A549 (cell line): ENCODE results near the gene RUNX1. TPM values are rescaled to one million over a fixed set of nuclear protein-coding genes. Genes with fewer than 3 reads are reported as not detected.

ENCODE experiments used
- ATAC-seq, 2 experiments: fragments of 200-7000 bp in 1 of 2; fragments of >200 bp in 1 of 2; cut with Nextera tagmentation in 1 of 2; cut with Tn5 transposase in 1 of 2; 3 replicates each; pipeline versions ENCODE4 v1.8.0 to v1.9.1; 2018 to 2020; ENCODE audit warnings: mild to moderate bottlenecking in 1 of 2, moderate library complexity in 1 of 2
- CTCF ChIA-PET: fragments of 300-600 bp; sonication (Branson Sonifier 250); formaldehyde crosslinking; extraction: SDS; loops from one replicate; lab custom pipeline; 2021; ENCODE audit warnings: antibody characterized with exemption, inconsistent platforms; lab: Yijun Ruan, JAX
- POLR2A ChIA-PET: fragments of 350-600 bp; formaldehyde crosslinking; extraction: SDS; loops from one replicate; lab custom pipeline; 2021; ENCODE audit warnings: antibody characterized with exemption, inconsistent platforms; lab: Yijun Ruan, JAX
- DNase-seq, 2 experiments: peaks; one replicate each; pipeline versions ENCODE4 v3.0.0 to v3.0.0-alpha.2; 2011 to 2016; ENCODE audit warnings: low read depth in 1 of 2, low spot score in 1 of 2
- FAIRE-seq: peaks from 2 replicates; lab custom pipeline; 2011; peaks lifted over from hg19 to GRCh38; lab: Jason Lieb, UNC
- H3K27ac ChIP-seq, 2 experiments: fragments of >200 bp; sonication (Bioruptor Twin); formaldehyde crosslinking; 3 replicates each; pipeline ENCODE4 v1.5.1; 2016 to 2017
- H3K4me1 ChIP-seq: fragments of >200 bp; sonication (Bioruptor Twin); formaldehyde crosslinking; 3 replicates; pipeline ENCODE4 v1.6.1; 2016
- H3K4me2 ChIP-seq: fragments of >200 bp; sonication (Bioruptor Twin); formaldehyde crosslinking; 3 replicates; pipeline ENCODE4 v1.6.1; 2016
- H3K4me3 ChIP-seq: fragments of >200 bp; sonication (Bioruptor Twin); formaldehyde crosslinking; 3 replicates; pipeline ENCODE4 v1.5.1; 2016
- H3K9me3 ChIP-seq: fragments of >200 bp; sonication (Bioruptor Twin); formaldehyde crosslinking; 3 replicates; pipeline ENCODE4 v1.6.1; 2016
- CBX2 ChIP-seq: fragments of 200-600 bp; sonication (generic); IDR thresholded peaks from 2 replicates; pipeline ENCODE4 v1.6.1; 2016; ENCODE audit warnings: low read depth, mild to moderate bottlenecking, borderline replicate concordance
- EHF ChIP-seq: fragments of 250-450 bp; sonication (Bioruptor Pico); IDR thresholded peaks from 2 replicates; pipeline ENCODE4 v1.5.0; 2020; ENCODE audit warnings: mild to moderate bottlenecking
- FOSB ChIP-seq: fragments of 250-450 bp; sonication (Bioruptor Pico); IDR thresholded peaks from 2 replicates; pipeline ENCODE4 v1.5.0; 2020; ENCODE audit warnings: mild to moderate bottlenecking, moderate library complexity
- GATA3 ChIP-seq: IDR thresholded peaks from 2 replicates; pipeline ENCODE4 v1.6.1; 2012; ENCODE audit warnings: borderline replicate concordance
- HEYL ChIP-seq: fragments of 250-450 bp; sonication (Bioruptor Pico); IDR thresholded peaks from 2 replicates; pipeline ENCODE4 v1.8.0; 2021; ENCODE audit warnings: mild to moderate bottlenecking, moderate library complexity
- HOXB13 ChIP-seq: fragments of 250-450 bp; sonication (Bioruptor Pico); IDR thresholded peaks from 2 replicates; pipeline ENCODE4 v1.5.0; 2020; ENCODE audit warnings: low read depth, mild to moderate bottlenecking, moderate library complexity
- JUN ChIP-seq, 2 experiments: fragments of >200 bp; sonication (Bioruptor Twin); formaldehyde crosslinking; IDR thresholded peaks; 2 replicates in 1 of 2; 3 replicates in 1 of 2; pipeline ENCODE4 v1.6.1; 2016 to 2017
- KDM1A ChIP-seq: fragments of 200-600 bp; sonication (generic); IDR thresholded peaks from 2 replicates; pipeline ENCODE4 v1.6.1; 2016; ENCODE audit warnings: low read depth, mild to moderate bottlenecking
- MAFK ChIP-seq: fragments of 450-650 bp; IDR thresholded peaks from 2 replicates; pipeline ENCODE4 v1.6.1; 2014; ENCODE audit not compliant: partially characterized antibody
- MAX ChIP-seq: IDR thresholded peaks from 2 replicates; pipeline ENCODE4 v1.6.1; 2012
- NFE2L2 ChIP-seq: fragments of 150-350 bp; conservative IDR thresholded peaks from 2 replicates; pipeline ENCODE4 v1.6.1; 2014; ENCODE audit warnings: low read length
- PBX3 ChIP-seq: IDR thresholded peaks from 2 replicates; pipeline ENCODE4 v1.6.1; 2012
- PHF8 ChIP-seq: fragments of 200-600 bp; sonication (generic); IDR thresholded peaks from 2 replicates; pipeline ENCODE4 v1.6.1; 2016; ENCODE audit warnings: low read depth, mild to moderate bottlenecking, antibody characterized with exemption, moderate library complexity, borderline replicate concordance
- POLR2A ChIP-seq: IDR thresholded peaks from 2 replicates; pipeline ENCODE4 v1.6.1; 2012; ENCODE audit warnings: mild to moderate bottlenecking, low read length
- RAD21 ChIP-seq, 2 experiments: fragments of >200 bp in 1 of 2; sonication (Bioruptor Twin) in 1 of 2; formaldehyde crosslinking in 1 of 2; IDR thresholded peaks in 1 of 2; conservative IDR thresholded peaks in 1 of 2; 2 replicates in 1 of 2; 3 replicates in 1 of 2; pipeline ENCODE4 v1.6.1; 2012 to 2018; ENCODE audit warnings: inconsistent platforms in 1 of 2
- RARB ChIP-seq: fragments of 250-450 bp; sonication (Bioruptor Pico); IDR thresholded peaks from 2 replicates; pipeline ENCODE4 v1.8.0; 2021; ENCODE audit warnings: mild to moderate bottlenecking, moderate library complexity
- RFX5 ChIP-seq: fragments of 450-650 bp; IDR thresholded peaks from 2 replicates; pipeline ENCODE4 v1.7.1; 2014; ENCODE audit warnings: antibody characterized with exemption, mild to moderate bottlenecking, moderate library complexity
- TFCP2L1 ChIP-seq: fragments of 250-450 bp; sonication (Bioruptor Pico); IDR thresholded peaks from 2 replicates; pipeline ENCODE4 v1.5.0; 2021; ENCODE audit warnings: mild to moderate bottlenecking
- WGBS: methylation state at CpG from one replicate; pipeline ENCODE4 v1.1.6; 2017; ENCODE audit errors: missing lambda C conversion rate; 5-methylcytosine and 5-hydroxymethylcytosine counted together
- polyA plus RNA-seq, 4 experiments: library from polyadenylated mRNA; depleted of rRNA in 3 of 4; stranded (reverse); fragments of >200 nt; fragmentation: RNase III in 1 of 4; extraction: RNeasy Plus Mini Kit Qiagen cat#74134 plus additional on column Dnase treatment in 1 of 4; gene quantifications; 2 replicates in 3 of 4; 3 replicates in 1 of 4; pipeline ENCODE4 v1.2.3, GENCODE V29; 2011 to 2017

RUNX1 gene
- polyA plus RNA-seq, 2 of the 4 experiments (the other 2 are of a cell fraction): 5.5 TPM

- H3K4me2 ChIP-seq: no peak overlapping the region
- no peak overlapping the region for H3K27ac ChIP-seq
- no peak for FAIRE-seq
- POLR2A ChIA-PET: interaction anchor here (1.1 kb wide), 1 partner anchor 12 kb away, joined by 4 read pairs; no protein-coding TSS in a partner anchor
- no peaks in the 10 kb centered on the region for H3K9me3 ChIP-seq
- CTCF ChIA-PET: no interaction called here
- no peak overlapping the region for H3K4me3 ChIP-seq
- DNase-seq: no peak
- H3K4me1 ChIP-seq: peaks cover 33% of the 10 kb centered on the region
- 92% methylated on average over 6 of the region's 6 CpGs for WGBS
- TF ChIP-seq POLR2A: no peak
- no peak for TF ChIP-seq PHF8
- no peak for TF ChIP-seq GATA3
- no peak for TF ChIP-seq MAX
- no peak for TF ChIP-seq MAFK
- TF ChIP-seq TFCP2L1 (CRISPR knock-in tag): no peak
- TF ChIP-seq FOSB: no peak
- TF ChIP-seq JUN (IDR thresholded peaks at IDR 0.05): no peak
- TF ChIP-seq EHF (CRISPR knock-in tag): no peak
- no peak for ATAC-seq
Measured at GRCh38 chr21:34875830-34876229, 173.3 kb downstream of the RUNX1 start.

- ChIA-PET CTCF (interaction anchor here (1.9 kb wide), 1 partner anchor 129 kb away, joined by 6 read pairs; no protein-coding TSS in a partner anchor), POLR2A (interaction anchor here (0.7 kb wide), 1 partner anchor 13 kb away, joined by 3 read pairs; no protein-coding TSS in a partner anchor)
- H3K4me3 ChIP-seq: no peak overlapping the region
- WGBS: 94% methylated on average over 8 of the region's 8 CpGs
- FAIRE-seq (no peak), ATAC-seq (no peak), DNase-seq (no peak)
- TF ChIP-seq RARB (CRISPR knock-in tag): no peak
- TF ChIP-seq HOXB13 (CRISPR knock-in tag): no peak
- TF ChIP-seq HEYL (CRISPR knock-in tag): no peak
- TF ChIP-seq PBX3: no peak
- no peak for TF ChIP-seq CBX2
- TF ChIP-seq RFX5: no peak
- TF ChIP-seq FOSB: no peak
- TF ChIP-seq RAD21 (conservative IDR thresholded peaks at IDR 0.05 in 1 of 2, IDR thresholded peaks at IDR 0.05 in 1 of 2): no peak
- peaks cover 26% of the 10 kb centered on the region for H3K4me1 ChIP-seq
- no peak overlapping the region for H3K4me2 ChIP-seq
- no peak overlapping the region for H3K27ac ChIP-seq
- H3K9me3 ChIP-seq: no peaks in the 10 kb centered on the region
Measured at GRCh38 chr21:34874684-34875513, 174.2 kb downstream of the RUNX1 start.

- ChIA-PET CTCF (interaction anchor here (1.0 to 1.6 kb wide), 3 partner anchors 8 to 126 kb away, joined by 3 to 7 read pairs (median 5); no protein-coding TSS in a partner anchor), POLR2A (interaction anchor here (0.5 kb wide), 1 partner anchor 17 kb away, joined by 3 read pairs; no protein-coding TSS in a partner anchor)
- Histone ChIP-seq H3K9me3 (no peaks in the 10 kb centered on the region), H3K4me3 (no peak overlapping the region), H3K27ac (no peak overlapping the region), H3K4me2 (no peak overlapping the region), H3K4me1 (peaks cover 5% of the 10 kb centered on the region; the same call in 2 of the 3 replicates)
- peak in 1 of 2 experiments; percentile 31; a peak in 1 of 6 replicates for ATAC-seq
- no peak for FAIRE-seq
- TF ChIP-seq KDM1A (no peak), NFE2L2 (no peak), PBX3 (no peak)
- DNase-seq: no peak
- 89% methylated on average over 18 of the region's 18 CpGs for WGBS
Measured at GRCh38 chr21:34871026-34871908, 177.8 kb downstream of the RUNX1 start.
